Vagina (tissue), 2 donors: ENCODE measurements around the gene SCIN.

Experiments used
- CTCF ChIP-seq, 3 experiments: fragments of 450-650 bp in 2 of 3; fragments of 200-600 bp in 1 of 3; sonication (generic) in 1 of 3; IDR thresholded peaks; one replicate each; pipeline ENCODE4 v1.5.1; 2017 to 2019; ENCODE audit warnings: antibody characterized with exemption in 3 of 3, mild to moderate bottlenecking in 2 of 3, moderate library complexity in 2 of 3
- POLR2A ChIP-seq, 2 donors: fragments of 450-650 bp; IDR thresholded peaks; one replicate each; pipeline ENCODE4 v1.6.1; 2017; ENCODE audit warnings: antibody characterized with exemption in 2 of 2, mild to moderate bottlenecking in 2 of 2, moderate library complexity in 2 of 2
- POLR2AphosphoS5 ChIP-seq, 2 donors: sonication (generic); formaldehyde crosslinking; IDR thresholded peaks; one replicate each; pipeline ENCODE4 v1.9.0; 2017; ENCODE audit warnings: antibody characterized with exemption in 2 of 2, mild to moderate bottlenecking in 2 of 2, low read depth in 1 of 2; ENCODE audit not compliant: insufficient read depth in 1 of 2

DNA sequence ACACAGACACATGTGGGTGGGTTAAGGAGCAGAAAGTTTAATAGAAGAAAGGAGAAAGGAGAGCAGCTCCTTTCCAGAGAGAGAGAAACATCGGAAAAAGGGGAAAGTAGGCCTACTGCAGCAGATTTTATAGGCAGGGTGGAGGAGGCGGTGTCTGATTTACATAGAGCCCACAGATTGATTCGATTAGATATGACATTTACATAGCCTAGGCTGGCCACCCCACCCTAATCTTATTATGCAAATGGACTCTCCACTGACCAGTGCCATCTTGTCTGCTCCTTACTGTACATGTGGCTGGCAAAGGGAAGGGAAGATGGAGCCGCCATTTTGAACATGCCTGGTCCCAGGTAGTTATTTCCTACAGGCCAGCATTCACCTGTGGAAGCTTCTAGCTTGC is 38.7 kb upstream of the SCIN start:
- TF ChIP-seq CTCF (IDR thresholded peaks at IDR 0.05) (no peak), POLR2AphosphoS5 (IDR thresholded peaks at IDR 0.05; ENCODE audit: insufficient read depth in 1 of 2, low read depth in 1 of 2) (no peak), POLR2A (IDR thresholded peaks at IDR 0.05) (no peak)
